H1 (cell line): ENCODE measurements around the gene STXBP5. TPM values are rescaled to one million over a fixed set of nuclear protein-coding genes. Genes with fewer than 3 reads are reported as not detected.

Source experiments
- CTCF ChIP-seq, 3 experiments: IDR thresholded peaks; 1 replicate in 2 of 3; 2 replicates in 1 of 3; pipeline versions ENCODE4 v1.5.1 to v1.6.1; 2011; ENCODE audit warnings: low read length in 3 of 3, mild to moderate bottlenecking in 3 of 3, inconsistent platforms in 2 of 3, low read depth in 1 of 3, moderate library complexity in 1 of 3; ENCODE audit not compliant: insufficient read depth in 1 of 3; ENCODE audit errors: control extremely low read depth in 1 of 3
- E2F6 ChIP-seq: IDR thresholded peaks from 2 replicates; pipeline ENCODE4 v1.6.1; 2012; ENCODE audit warnings: inconsistent platforms
- PHF8 ChIP-seq: fragments of 200-600 bp; sonication (generic); conservative IDR thresholded peaks from 2 replicates; pipeline ENCODE4 v1.7.1; 2012; ENCODE audit warnings: low read depth, mild to moderate bottlenecking, inconsistent platforms, low read length, moderate library complexity
- polyA plus RNA-seq, 7 experiments: library from polyadenylated mRNA; depleted of rRNA in 3 of 7; stranded (reverse) in 5 of 7; unstranded in 2 of 7; fragments of >200 nt in 5 of 7; fragments of 200-250 nt in 2 of 7; gene quantifications; 1 replicate in 5 of 7; 2 replicates in 1 of 7; 4 replicates in 1 of 7; pipeline versions ENCODE4 v1.2.1 to v1.2.3, GENCODE V29; 2011 to 2013; ENCODE audit warnings: missing spikeins in 2 of 7, mixed read lengths in 2 of 7
- total RNA-seq: library from RNA; stranded (reverse); fragmentation: NEBNext Ultra II Directional; extraction: Animal tissue kit (Norgen Biotek cat#: 25700); gene quantifications from 2 replicates; pipeline ENCODE4 v1.2.1, GENCODE V29; 2021

The STXBP5 gene
- total and polyA plus RNA-seq, 2 of the 8 experiments (the other 6 are each of a cell fraction or from before 2014, with no cell fraction given): 2.7 to 10.8 TPM

DNA sequence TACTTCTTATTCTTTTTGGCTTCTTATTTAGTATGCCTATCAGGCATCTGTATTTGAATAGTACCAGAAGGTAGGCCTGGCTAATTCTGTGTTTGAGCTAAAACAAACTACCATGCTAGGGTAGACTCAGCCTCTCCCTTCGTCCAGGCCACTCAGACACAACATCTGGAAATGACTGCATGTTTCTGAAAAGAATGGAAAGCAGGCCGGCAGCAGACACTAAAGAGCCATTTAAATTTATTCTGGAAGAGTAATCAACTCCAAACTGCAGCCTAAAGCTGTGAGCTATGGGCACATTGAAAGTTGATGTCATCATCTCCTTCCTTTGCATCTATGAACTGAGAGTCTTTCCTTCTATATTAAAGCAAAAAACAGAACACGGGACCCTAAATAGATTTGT, 233.4 kb downstream of the STXBP5 start (continued):
- TF ChIP-seq E2F6: no peak
- TF ChIP-seq PHF8: no peak
- no peak for TF ChIP-seq CTCF (IDR thresholded peaks at IDR 0.05; ENCODE audit: control extremely low read depth in 1 of 3, insufficient read depth in 1 of 3, low read depth in 1 of 3, low read length in 3 of 3)
